Memory B cell (primary cell): ENCODE measurements around the gene UGT2B7.

Experiments used
- ATAC-seq: fragments of 150-1000 bp; cut with Tn5 transposase; 2 replicates; pipeline ENCODE4 v1.10.0; 2021; ENCODE audit warnings: low read depth, mild to moderate bottlenecking, moderate library complexity
- DNase-seq, 2 donors: peaks; one replicate each; pipeline ENCODE4 v3.0.0; 2022; ENCODE audit warnings: low spot score in 2 of 2
- H3K27ac Mint-ChIP-seq: one replicate; pipeline ENCODE4 v1.8.0; 2022; ENCODE audit warnings: mild to moderate bottlenecking, moderate library complexity, mixed read lengths
- H3K27me3 Mint-ChIP-seq: one replicate; pipeline ENCODE4 v1.8.0; 2022; ENCODE audit warnings: mixed read lengths
- H3K36me3 Mint-ChIP-seq: one replicate; pipeline ENCODE4 v1.8.0; 2022; ENCODE audit warnings: mild to moderate bottlenecking, mixed read lengths
- H3K4me1 Mint-ChIP-seq: one replicate; pipeline ENCODE4 v1.8.0; 2022; ENCODE audit warnings: mixed read lengths
- H3K4me3 Mint-ChIP-seq: one replicate; pipeline ENCODE4 v1.8.0; 2022; ENCODE audit warnings: mild to moderate bottlenecking, moderate library complexity, mixed read lengths
- H3K9me3 Mint-ChIP-seq: one replicate; pipeline ENCODE4 v1.8.0; 2022; ENCODE audit warnings: mixed read lengths

UGT2B7 gene

DNA sequence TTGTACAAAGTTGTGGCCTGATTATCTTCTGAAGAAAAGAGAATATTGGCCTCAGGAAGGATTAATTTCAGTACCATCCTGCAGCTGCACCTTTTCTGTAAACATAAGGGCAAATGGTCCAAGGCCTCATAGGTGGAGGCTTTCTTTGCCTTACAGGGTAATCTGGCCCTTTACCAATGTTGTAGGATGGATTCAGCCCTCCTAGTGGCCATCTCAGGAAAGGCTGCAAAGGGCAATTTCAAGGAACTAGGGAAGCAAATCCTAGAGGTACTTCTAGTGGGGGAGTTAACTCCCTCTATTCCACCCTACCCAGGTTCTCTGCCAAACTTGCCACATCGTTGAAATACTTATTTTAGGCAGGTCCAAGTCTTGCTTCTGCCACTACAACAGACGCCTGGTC, 60.6 kb downstream of the UGT2B7 start:
- no peaks in the 10 kb centered on the region for H3K9me3 Mint-ChIP-seq
- ATAC-seq (no peak), DNase-seq (no peak)
- H3K27ac Mint-ChIP-seq, result no peak overlapping the region
- H3K36me3 Mint-ChIP-seq, result no peaks in the 10 kb centered on the region
- H3K4me1 Mint-ChIP-seq, result no peaks in the 10 kb centered on the region
- H3K4me3 Mint-ChIP-seq, result no peak overlapping the region
- H3K27me3 Mint-ChIP-seq, result no peaks in the 10 kb centered on the region
